Upper lobe of right lung (tissue), 1 donor: ENCODE results near the gene PRDM16. TPM values are rescaled to one million over a fixed set of nuclear protein-coding genes. Genes with fewer than 3 reads are reported as not detected.

Experiments used
- ATAC-seq: fragments of 200-7000 bp; cut with Tn5 transposase; one replicate; pipeline ENCODE4 v1.9.1; 2020; ENCODE audit warnings: mild to moderate bottlenecking, moderate library complexity
- DNase-seq: peaks from one replicate; pipeline ENCODE4 v3.0.0-alpha.2; 2020
- H3K27ac ChIP-seq: fragments of 200-600 bp; one replicate; pipeline ENCODE4 v1.8.0; 2022
- H3K27me3 ChIP-seq: fragments of 200-600 bp; one replicate; pipeline ENCODE4 v1.8.0; 2022; ENCODE audit warnings: mild to moderate bottlenecking
- H3K36me3 ChIP-seq: fragments of 200-600 bp; one replicate; pipeline ENCODE4 v1.8.0; 2022
- H3K4me1 ChIP-seq: fragments of 200-600 bp; one replicate; pipeline ENCODE4 v1.8.0; 2022
- H3K4me3 ChIP-seq: fragments of 200-600 bp; one replicate; pipeline ENCODE4 v1.8.0; 2022; ENCODE audit warnings: mild to moderate bottlenecking
- H3K9me3 ChIP-seq: fragments of 200-600 bp; one replicate; pipeline ENCODE4 v1.8.0; 2022
- CTCF ChIP-seq: fragments of 200-600 bp; IDR thresholded peaks from one replicate; pipeline ENCODE4 v1.8.0; 2022; ENCODE audit warnings: antibody characterized with exemption
- intact Hi-C: fragments of 100-400 bp; cut with DNase I; formaldehyde crosslinking; loops from one replicate; pipeline ENCODE4 v1.11.0; 2022
- total RNA-seq: library from RNA; stranded (reverse); fragmentation: NEBNext Ultra II Directional; extraction: Animal tissue kit (Norgen Biotek cat#: 25700); gene quantifications from one replicate; pipeline ENCODE4 v1.2.1, GENCODE V29; 2021
- donor health status: DM: no; HTN: yes; CAD: no; lungs with severe emphysema.

PRDM16 gene
- total RNA-seq, 1 donor from 2014 or later, result 21.0 TPM

DNA sequence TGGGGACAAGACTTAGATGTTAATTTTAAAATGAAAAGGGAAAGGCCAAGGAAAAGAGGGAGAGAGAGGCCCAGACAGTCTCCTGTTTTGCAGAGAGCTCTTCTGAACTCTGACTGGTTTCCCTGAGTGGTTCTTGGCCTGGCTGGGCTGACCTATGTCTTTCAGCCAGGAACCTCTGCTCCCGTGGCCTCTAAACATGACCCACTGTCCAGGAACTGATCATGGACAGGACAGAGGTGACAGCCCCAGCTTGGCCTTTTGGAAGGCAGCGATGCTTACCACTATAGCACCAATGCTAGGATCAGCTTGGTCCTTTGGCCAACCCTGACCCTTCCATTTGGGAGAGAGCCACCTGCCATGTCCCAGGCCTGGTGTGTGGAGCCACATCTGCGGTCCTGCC lies 55.2 kb downstream of the PRDM16 start:
- H3K4me3 ChIP-seq, result no peak overlapping the region
- H3K27me3 ChIP-seq, result no peaks in the 10 kb centered on the region
- TF ChIP-seq CTCF, result no peak
- no peaks in the 10 kb centered on the region for H3K36me3 ChIP-seq
- no peak overlapping the region for H3K27ac ChIP-seq
- intact Hi-C loops, result no loop called here
- DNase-seq, result no peak
- peaks cover 24% of the 10 kb centered on the region for H3K4me1 ChIP-seq
- H3K9me3 ChIP-seq, result no peaks in the 10 kb centered on the region
- ATAC-seq, result no peak

GRCh38 chr1:3125078-3125477 lies 56.1 kb downstream of the PRDM16 start:
- no peak overlapping the region for H3K27ac ChIP-seq
- intact Hi-C loops, result no loop called here
- no peak overlapping the region for H3K4me3 ChIP-seq
- TF ChIP-seq CTCF, result no peak
- H3K9me3 ChIP-seq, result no peaks in the 10 kb centered on the region
- no peaks in the 10 kb centered on the region for H3K27me3 ChIP-seq
- DNase-seq (no peak), ATAC-seq (no peak)
- H3K4me1 ChIP-seq, result peaks cover 21% of the 10 kb centered on the region
- H3K36me3 ChIP-seq, result no peaks in the 10 kb centered on the region

- H3K27ac ChIP-seq, result no peak overlapping the region
- no peak for DNase-seq
These were observed 56.8 kb downstream of the PRDM16 start for GRCh38 chr1:3125546-3126368.

DNA sequence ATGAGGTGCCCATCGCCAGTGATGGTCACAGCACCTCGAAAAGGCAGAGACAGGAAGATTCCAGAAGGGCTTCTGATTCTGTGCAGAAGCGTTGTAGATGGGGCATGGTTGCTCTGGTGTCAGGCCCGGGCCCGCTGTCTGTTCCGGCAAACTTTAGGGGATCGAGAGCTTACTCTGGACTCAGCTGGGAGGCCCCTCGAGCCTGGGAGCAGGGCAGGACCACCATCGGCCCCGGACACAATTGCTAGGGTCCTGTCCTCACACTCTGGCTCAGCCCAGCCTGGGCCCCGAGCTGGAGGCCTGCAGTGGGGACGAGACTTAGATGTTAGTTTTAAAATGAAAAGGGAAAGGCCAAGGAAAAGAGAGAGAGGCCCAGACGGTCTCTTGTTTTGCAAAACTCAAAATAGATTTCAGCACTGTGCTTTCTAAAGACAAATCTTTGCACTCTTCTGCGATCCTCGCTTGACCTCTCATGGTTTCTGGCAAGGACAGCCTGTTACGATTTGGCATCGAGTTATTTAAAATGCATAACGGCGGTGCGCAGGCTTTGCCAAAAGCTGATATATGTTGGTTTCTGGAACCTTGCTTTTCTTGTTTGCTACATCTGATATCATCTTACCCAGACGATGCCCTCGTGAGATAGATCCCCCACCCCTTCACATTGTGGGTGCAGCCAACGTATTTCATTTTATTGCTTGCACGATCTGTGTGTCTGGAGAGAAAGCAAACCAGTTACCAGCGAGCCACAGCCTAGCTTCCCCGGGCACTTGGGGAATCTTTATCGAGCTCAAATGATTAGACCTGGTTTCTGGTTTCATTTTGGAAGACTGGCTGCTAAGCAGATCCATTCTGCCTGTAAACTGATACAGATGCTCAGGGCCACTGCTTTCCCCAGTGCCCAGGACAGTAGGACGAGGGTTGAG lies 58.0 kb downstream of the PRDM16 start:
- intact Hi-C loops, result no loop called here
- no peaks in the 10 kb centered on the region for H3K27me3 ChIP-seq
- no peak overlapping the region for H3K4me3 ChIP-seq
- no peak for DNase-seq
- no peak for ATAC-seq
- peak overlapping the region; percentile 68 for H3K27ac ChIP-seq
- no peaks in the 10 kb centered on the region for H3K36me3 ChIP-seq
- H3K4me1 ChIP-seq, result peaks cover 21% of the 10 kb centered on the region
- TF ChIP-seq CTCF, result no peak
- no peaks in the 10 kb centered on the region for H3K9me3 ChIP-seq

More at GRCh38 chr1:3125546-3126368, 56.8 kb downstream of the PRDM16 start:
- peaks cover 21% of the 10 kb centered on the region for H3K4me1 ChIP-seq
- no peaks in the 10 kb centered on the region for H3K36me3 ChIP-seq
- no peaks in the 10 kb centered on the region for H3K9me3 ChIP-seq
- H3K4me3 ChIP-seq, result no peak overlapping the region
- no peak for TF ChIP-seq CTCF
- intact Hi-C loops, result no loop called here
- no peak for ATAC-seq
- no peaks in the 10 kb centered on the region for H3K27me3 ChIP-seq

GRCh38 chr1:3127738-3128137 lies 58.7 kb downstream of the PRDM16 start:
- peaks cover 21% of the 10 kb centered on the region for H3K4me1 ChIP-seq
- H3K27me3 ChIP-seq, result no peaks in the 10 kb centered on the region
- DNase-seq (peak; percentile 78), ATAC-seq (peak; percentile 65)
- H3K27ac ChIP-seq, result peak overlapping the region; percentile 68
- no peak for TF ChIP-seq CTCF
- no peaks in the 10 kb centered on the region for H3K36me3 ChIP-seq
- intact Hi-C loops, result no loop called here
- H3K9me3 ChIP-seq, result no peaks in the 10 kb centered on the region
- no peak overlapping the region for H3K4me3 ChIP-seq
